GM21825 (cell line): ENCODE data around the gene RAP1A.

Experiments used
- ATAC-seq: cut with Tn5 transposase; IDR thresholded peaks from one replicate; pipeline ENCODE4 v1.9.1; 2021; ENCODE audit warnings: mild to moderate bottlenecking, moderate library complexity; ENCODE audit not compliant: unreplicated experiment

RAP1A gene

DNA sequence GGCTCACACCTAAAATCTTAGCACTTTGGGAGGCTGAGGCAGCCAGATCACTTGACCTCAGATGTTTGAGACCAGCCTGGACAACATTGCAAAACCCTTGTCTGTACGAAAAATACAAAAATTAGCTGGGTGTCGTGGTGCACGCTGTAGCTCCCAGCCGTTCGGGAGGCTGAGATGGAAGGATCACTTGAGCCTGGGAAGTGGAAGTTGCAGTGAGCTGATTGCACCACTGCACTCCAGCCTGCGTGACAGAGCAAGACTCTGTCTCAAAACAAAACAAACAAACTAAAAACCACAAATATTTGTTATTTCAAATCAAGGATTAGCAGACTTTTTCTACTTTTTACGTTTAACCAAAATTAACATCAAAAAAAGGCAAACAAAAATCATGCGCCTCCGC is 88.3 kb downstream of the RAP1A start:
- no peak for ATAC-seq

- no peak for ATAC-seq
Observed at GRCh38 chr1:111709986-111710385, 90.4 kb downstream of the RAP1A start.

GRCh38 chr1:111716333-111716732 is 96.7 kb downstream of the RAP1A start:
- no peak for ATAC-seq

GRCh38 chr1:111717450-111717849 is 97.9 kb downstream of the RAP1A start:
- no peak for ATAC-seq

- no peak for ATAC-seq
Observed at GRCh38 chr1:111719135-111719534, 99.5 kb downstream of the RAP1A start.

DNA sequence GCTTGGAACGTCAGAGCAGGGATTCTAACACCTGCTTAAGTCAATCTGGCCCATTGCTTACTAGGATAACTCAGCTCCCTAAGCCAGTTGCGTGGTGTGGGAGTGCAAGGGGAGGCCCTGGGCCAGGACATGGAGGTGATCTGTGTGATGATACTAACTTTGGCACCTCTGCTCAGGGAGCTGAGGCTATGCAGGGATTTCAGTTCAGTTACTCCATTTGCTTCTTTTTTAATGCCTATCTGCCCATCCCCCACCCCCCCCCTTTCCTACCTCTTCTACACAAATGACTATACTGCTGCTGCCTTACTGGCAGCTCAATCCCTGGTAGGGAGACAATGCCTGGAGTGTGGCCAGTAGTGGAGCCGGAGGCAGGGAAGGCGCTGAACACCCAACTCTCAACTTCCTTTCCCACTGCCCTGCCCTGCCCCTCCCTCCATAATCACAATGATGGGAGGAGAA is 100.1 kb downstream of the RAP1A start:
- ATAC-seq, result no peak

DNA sequence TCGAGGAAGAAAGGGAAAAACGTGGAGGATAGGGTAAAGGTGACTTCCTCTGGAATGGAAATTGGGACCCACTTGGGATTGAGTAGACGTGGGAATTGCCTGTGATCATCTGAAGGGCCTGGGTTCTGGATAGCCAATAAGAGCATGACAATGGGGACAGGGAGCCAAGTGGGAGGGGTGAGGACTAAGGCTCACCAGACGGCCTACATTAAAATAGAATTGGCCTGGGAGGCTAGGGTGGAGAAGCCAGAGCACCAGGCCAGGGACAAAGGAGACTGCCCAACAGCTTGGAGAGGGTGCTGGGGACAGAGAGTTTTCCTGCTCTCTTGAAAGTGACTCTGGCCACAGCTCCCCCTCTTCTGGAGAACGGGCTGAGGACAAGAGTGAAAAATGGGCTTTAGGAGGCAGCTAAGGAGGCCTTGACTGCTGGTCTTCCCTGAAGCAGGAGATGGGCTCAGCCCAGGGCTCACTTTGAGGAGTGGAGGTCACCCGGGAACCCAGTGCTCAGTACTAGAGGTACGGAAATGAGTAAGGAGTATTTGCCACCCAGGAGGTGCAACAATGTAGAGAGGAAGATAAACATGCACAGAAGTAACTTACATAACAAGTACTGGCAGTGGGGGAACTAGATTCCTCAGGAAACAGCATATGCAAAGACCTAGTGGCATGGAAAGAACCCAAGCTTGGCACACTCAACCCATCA is 100.8 kb downstream of the RAP1A start:
- ATAC-seq, result no peak

DNA sequence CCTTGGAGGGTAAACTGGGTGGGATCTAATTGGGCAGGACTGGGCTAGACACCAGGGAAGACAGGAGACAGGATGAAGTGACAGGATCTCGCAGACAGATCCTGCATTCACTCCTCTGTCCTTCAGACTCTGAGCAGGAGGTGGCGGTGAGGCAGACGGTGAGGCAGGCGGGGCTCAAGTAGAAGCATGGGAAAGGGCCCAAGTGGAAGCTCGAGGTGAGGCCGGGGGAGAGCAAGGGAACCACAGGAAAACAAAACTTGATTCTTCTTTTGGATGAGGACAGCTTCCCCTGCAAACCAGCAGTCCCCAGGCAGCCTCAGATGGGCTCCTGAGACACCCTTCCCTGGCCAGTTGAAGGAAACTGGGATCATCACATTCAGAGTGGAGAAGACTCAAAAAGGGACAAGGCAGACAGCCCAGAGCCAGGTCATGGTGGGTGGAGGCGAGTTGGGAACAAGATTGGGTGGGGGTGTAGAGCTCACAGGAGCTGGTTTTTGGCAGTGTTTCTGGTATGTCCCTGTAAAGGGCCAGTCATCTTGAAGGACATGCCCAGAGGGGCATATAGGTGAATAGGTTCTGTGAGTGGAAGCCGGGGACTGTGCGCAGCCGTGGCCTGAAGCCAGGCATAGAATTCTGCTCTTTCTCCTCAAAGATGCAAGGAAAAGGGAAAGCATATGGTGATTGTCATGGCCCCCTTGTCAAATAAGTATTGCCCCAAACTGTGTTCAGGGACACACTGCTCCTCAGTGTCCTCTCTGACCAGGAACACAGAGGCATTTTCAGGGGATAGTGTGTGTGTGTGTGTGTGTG is 101.6 kb downstream of the RAP1A start:
- ATAC-seq, result no peak

DNA sequence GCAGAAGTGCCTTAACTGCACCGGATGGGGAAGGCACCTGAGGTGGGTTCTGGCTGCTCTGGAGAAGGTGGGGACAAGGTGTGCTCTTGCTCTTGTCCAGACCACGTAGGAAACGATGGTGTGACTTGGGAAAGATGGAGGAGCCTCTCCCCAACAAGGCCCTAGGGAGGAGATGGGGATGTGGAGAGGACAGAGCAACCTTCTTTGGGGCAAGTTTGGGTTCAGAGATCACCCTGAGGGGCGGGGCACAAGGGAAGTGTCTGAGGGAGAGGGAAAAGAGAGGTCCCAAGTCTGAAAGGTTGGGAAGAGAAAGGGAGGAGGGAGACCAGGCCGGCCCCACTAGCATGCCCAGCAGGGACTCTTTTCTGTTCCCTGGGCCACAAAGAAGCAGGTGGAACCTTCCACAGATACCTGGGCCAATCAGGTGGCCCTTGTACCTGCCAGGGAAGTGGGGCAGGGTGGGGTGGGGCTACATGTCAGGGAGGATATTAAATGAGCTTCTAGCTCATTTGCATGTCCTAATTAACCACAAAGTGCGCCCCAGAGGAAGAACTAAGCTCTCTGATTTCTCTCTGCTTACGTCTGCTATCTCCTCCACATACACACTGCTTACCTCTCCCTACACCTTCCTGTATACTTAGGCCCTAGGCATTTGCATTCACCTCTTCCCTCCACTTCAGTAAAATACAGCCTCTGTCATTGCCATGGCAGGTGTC is 103.7 kb downstream of the RAP1A start:
- ATAC-seq, result no peak

DNA sequence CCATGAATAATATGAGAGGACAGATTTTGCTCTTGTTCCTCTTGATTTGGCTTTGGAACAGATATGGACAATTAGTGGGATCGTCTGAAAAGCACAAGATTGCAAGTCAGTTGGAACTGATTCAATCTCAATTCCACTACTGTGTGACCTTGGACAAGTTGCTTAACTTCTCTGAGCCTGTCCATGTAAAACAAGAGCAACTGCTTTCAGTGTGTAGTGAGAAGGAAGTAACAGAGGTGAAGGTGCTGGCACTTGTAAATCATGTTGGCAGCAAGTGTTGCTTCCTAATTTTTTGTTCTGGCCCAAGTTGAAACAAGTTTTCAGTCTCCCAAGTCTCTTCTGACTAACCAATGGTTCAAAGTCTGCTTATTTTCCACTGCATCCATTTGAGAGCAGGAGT is 104.3 kb downstream of the RAP1A start:
- no peak for ATAC-seq

DNA sequence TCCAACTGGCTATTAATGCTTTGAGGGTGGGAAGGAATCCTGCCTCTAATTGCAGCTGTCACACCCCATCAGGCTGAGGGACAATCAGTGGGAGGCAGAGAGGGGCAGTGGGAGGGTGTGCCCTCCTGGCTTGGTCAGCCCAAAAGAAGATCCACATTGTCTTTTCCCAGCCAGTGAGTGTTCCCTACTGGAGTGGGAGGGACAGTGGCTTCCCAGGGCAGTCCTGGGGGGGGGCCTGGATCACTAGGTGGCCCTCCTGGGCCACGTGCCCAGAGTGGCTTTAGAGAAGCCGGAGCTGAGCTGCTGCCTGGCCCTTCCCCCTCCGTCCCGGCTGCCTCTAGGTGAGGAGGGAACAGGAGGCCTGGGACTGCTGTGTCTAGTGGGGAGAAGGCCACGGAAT is 105.6 kb downstream of the RAP1A start:
- ATAC-seq, result no peak

DNA sequence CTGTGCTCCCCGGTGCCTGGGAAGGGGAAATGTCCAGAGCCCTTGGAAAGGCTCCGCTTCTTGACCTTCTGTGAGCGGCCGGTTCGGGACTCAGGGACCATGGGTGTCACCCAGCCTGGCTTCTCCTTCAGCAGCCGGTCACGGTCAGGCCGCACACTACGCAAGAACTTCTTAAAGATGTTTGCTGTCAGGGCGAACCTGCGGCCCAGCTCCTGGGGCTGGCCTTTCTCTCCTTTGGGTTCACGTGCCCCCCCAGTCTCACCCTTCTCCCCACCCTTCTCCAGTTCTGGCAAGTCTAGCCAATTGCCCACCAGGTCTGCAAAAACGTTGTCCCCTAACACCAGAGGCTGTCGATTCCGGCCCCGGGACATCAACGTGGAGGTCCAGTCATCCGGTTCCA is 107.5 kb downstream of the RAP1A start:
- no peak for ATAC-seq

- ATAC-seq, result no peak
Observed at GRCh38 chr1:111729271-111729921, 109.8 kb downstream of the RAP1A start.

DNA sequence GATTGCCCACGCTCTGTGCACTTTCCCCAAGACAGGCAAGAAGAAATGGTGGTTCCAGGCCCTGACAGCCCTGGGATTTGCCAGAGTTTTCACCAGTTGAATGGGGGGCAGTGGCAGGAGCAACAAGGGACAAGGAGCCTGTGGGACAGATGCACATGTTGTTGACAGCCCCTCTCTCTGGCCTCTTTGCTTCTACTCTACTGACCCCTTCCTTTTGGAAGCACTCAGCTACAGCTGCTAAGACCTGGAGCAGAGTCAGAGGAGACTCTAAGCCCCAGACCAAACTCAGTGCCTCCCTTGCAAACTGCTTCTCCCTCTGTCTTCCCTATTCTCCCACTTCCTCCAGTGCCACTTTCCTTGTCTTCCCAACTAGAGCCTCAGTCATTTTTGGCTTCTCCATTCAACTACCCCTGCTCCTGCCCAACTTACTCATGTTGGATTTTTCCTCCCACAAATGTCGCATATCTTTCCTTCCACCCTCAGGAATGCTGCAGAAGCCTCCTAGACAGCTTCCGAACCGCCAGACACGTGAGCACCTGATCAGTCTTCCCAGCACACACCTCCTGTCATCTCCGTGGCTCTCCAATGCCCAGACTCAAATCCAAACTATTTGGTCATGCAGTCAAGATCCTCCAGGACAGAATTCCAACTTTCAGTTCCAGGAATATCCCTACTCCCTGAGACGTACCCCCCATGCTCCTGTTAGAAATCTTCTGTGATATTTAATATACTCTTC is 110.5 kb downstream of the RAP1A start:
- no peak for ATAC-seq

DNA sequence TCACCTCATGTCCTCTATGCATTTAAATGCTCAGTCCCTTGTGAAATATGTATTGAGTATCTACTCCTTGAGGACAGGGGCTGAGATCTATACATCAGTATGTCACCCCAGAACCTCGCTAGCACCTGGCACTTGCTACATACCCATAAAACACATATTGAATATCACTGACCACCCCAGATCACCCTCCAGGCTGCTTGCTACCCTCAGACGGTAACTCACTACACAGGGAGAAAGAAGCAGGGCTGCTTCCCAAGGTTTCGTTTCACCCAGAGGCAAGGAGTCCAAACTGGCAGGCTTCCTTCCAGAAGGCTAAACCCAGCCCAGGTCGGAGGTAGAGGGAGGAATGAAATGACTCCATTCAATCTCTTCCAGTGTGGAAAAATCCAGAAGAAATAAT is 111.1 kb downstream of the RAP1A start:
- no peak for ATAC-seq

DNA sequence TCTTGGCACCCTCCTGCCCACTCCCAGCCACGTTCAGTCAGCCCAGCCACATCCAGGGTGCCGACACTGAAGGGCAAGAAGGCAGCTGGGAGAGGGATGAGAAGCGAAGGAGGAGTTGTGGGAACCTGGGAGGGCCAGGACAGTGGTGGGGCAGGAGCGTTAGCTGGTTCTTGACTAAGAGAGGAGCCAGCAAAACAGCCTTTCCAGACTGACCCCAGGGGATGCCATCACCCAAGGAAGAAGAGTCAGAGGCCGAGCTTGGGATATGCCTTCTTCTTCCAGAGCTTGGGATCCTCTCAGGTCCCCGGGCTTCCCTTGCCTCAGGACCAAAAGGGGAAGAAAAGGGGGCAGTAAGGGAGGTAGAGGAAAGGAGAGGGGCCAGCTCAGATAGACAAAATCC is 112.4 kb downstream of the RAP1A start:
- no peak for ATAC-seq

DNA sequence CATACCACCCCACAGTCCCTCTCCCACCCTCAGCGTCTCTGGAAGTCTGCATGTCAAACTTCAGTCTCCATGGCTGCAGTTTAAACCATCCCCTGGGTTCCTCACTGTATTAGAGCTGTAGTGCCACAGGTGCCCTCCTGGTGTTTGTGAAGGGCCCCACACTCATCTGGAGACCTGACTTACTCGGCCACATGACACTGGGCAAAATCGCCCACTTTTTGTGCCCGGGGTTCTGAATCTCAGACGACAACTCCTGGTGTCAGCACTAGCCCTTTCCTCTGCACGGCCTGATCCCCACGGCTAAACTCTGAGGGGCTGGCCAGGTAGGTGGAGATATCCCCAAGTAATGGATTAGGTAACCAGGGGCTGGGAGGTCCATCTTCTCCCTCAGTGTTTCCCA is 113.1 kb downstream of the RAP1A start:
- no peak for ATAC-seq

- ATAC-seq, result no peak
Observed at GRCh38 chr1:111733183-111733991, 113.8 kb downstream of the RAP1A start.

DNA sequence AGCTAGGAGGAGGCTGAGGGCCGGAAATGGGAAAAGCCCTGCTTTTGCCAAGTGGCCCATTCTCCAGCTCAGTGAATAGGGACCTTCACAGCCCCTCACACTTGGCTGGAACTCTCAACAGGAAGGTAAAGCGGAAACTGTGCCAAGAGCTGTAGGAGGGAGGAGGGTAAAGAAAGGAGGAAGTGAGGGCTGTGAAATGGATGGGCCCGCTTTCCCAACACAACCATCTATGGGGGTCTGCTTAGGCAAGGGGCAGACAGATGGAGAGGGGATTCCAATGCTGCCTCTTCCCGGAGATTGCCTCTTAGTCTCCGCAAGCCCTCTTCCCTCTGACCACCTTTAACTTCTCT is 114.4 kb downstream of the RAP1A start:
- no peak for ATAC-seq

GRCh38 chr1:111734426-111734825 is 114.8 kb downstream of the RAP1A start:
- ATAC-seq, result no peak
